ENCODE results near the gene OPN1SW.
A peak's percentile ranks its signal among the peaks of the same experiment; 100 is the strongest.

The OPN1SW gene

GRCh38 chr7:128737867-128738385 is 37.7 kb downstream of the OPN1SW start:
- H2AFZ ChIP-seq (ENCODE audit: low read depth, low read length): no peak overlapping the region
- peak overlapping the region; percentile 94; the same call in 1 of the 2 replicates for H3K4me2 ChIP-seq (ENCODE audit: low read length)
- no peaks in the 10 kb centered on the region for H3K27me3 ChIP-seq (ENCODE audit: low read depth, low read length)
- H3K9ac ChIP-seq (ENCODE audit: low read length): no peak overlapping the region
- peaks cover 40% of the 10 kb centered on the region for H3K4me1 ChIP-seq (ENCODE audit: low read length)
- no peaks in the 10 kb centered on the region for H3K9me3 ChIP-seq (ENCODE audit: insufficient read depth, low read length)
- no peak overlapping the region for H3K27ac ChIP-seq (ENCODE audit: low read length)
- H4K20me1 ChIP-seq (ENCODE audit: insufficient read depth, low read length): peaks cover 30% of the 10 kb centered on the region
- no peak for TF ChIP-seq EZH2phosphoT487 (IDR thresholded peaks at IDR 0.05; ENCODE audit: low read depth)
- no peak for TF ChIP-seq CTCF (IDR thresholded peaks at IDR 0.05; ENCODE audit: low read depth, low read length)
- H3K36me3 ChIP-seq (replicated peaks; ENCODE audit: low read depth, low read length): peaks cover 11% of the 10 kb centered on the region
- no peak overlapping the region for H3K4me3 ChIP-seq (ENCODE audit: low read length)
- peaks cover 38% of the 10 kb centered on the region for H3K79me2 ChIP-seq (ENCODE audit: low read length)

GRCh38 chr7:128737441-128737840 is 38.2 kb downstream of the OPN1SW start:
- Histone ChIP-seq H3K4me3 (ENCODE audit: low read length) (no peak overlapping the region), H3K9ac (ENCODE audit: low read length) (no peak overlapping the region), H3K9me3 (ENCODE audit: insufficient read depth, low read length) (no peaks in the 10 kb centered on the region), H3K79me2 (ENCODE audit: low read length) (peaks cover 33% of the 10 kb centered on the region), H3K27me3 (ENCODE audit: low read depth, low read length) (no peaks in the 10 kb centered on the region), H3K4me1 (ENCODE audit: low read length) (peaks cover 40% of the 10 kb centered on the region), H2AFZ (ENCODE audit: low read depth, low read length) (no peak overlapping the region), H3K36me3 (replicated peaks; ENCODE audit: low read depth, low read length) (peaks cover 11% of the 10 kb centered on the region), H3K4me2 (ENCODE audit: low read length) (no peak overlapping the region), H3K27ac (ENCODE audit: low read length) (no peak overlapping the region), H4K20me1 (ENCODE audit: insufficient read depth, low read length) (peaks cover 26% of the 10 kb centered on the region)
- TF ChIP-seq EZH2phosphoT487 (IDR thresholded peaks at IDR 0.05; ENCODE audit: low read depth) (no peak), CTCF (IDR thresholded peaks at IDR 0.05; ENCODE audit: low read depth, low read length) (no peak)

- H3K4me2 ChIP-seq (ENCODE audit: low read length): peak overlapping the region; percentile 51
- no peak for TF ChIP-seq CTCF (IDR thresholded peaks at IDR 0.05; ENCODE audit: low read depth, low read length)
- TF ChIP-seq EZH2phosphoT487 (IDR thresholded peaks at IDR 0.05; ENCODE audit: low read depth): no peak
- peaks cover 13% of the 10 kb centered on the region for H3K79me2 ChIP-seq (ENCODE audit: low read length)
- H3K4me3 ChIP-seq (ENCODE audit: low read length): peak overlapping the region; percentile 29; the same call in 1 of the 2 replicates
- peaks cover 6% of the 10 kb centered on the region for H4K20me1 ChIP-seq (ENCODE audit: insufficient read depth, low read length)
- peak overlapping the region; percentile 48 for H3K27ac ChIP-seq (ENCODE audit: low read length)
- H3K9ac ChIP-seq (ENCODE audit: low read length): peak overlapping the region; percentile 2; the same call in 1 of the 2 replicates
- no peaks in the 10 kb centered on the region for H3K27me3 ChIP-seq (ENCODE audit: low read depth, low read length)
- H3K9me3 ChIP-seq (ENCODE audit: insufficient read depth, low read length): no peaks in the 10 kb centered on the region
- H2AFZ ChIP-seq (ENCODE audit: low read depth, low read length): peak overlapping the region; percentile 70; the same call in 1 of the 2 replicates
- no peaks in the 10 kb centered on the region for H3K36me3 ChIP-seq (replicated peaks; ENCODE audit: low read depth, low read length)
- peaks cover 29% of the 10 kb centered on the region for H3K4me1 ChIP-seq (ENCODE audit: low read length)
Observed at GRCh38 chr7:128735436-128735835, 40.2 kb downstream of the OPN1SW start.

- no peak overlapping the region for H3K9ac ChIP-seq (ENCODE audit: low read length)
- H3K4me2 ChIP-seq (ENCODE audit: low read length): peak overlapping the region; percentile 51
- no peaks in the 10 kb centered on the region for H3K27me3 ChIP-seq (ENCODE audit: low read depth, low read length)
- no peaks in the 10 kb centered on the region for H3K36me3 ChIP-seq (replicated peaks; ENCODE audit: low read depth, low read length)
- H2AFZ ChIP-seq (ENCODE audit: low read depth, low read length): peak overlapping the region; percentile 70; the same call in 1 of the 2 replicates
- peaks cover 7% of the 10 kb centered on the region for H3K79me2 ChIP-seq (ENCODE audit: low read length)
- H3K9me3 ChIP-seq (ENCODE audit: insufficient read depth, low read length): no peaks in the 10 kb centered on the region
- H3K27ac ChIP-seq (ENCODE audit: low read length): peak overlapping the region; percentile 48
- H3K4me3 ChIP-seq (ENCODE audit: low read length): peak overlapping the region; percentile 0; the same call in 1 of the 2 replicates
- TF ChIP-seq EZH2phosphoT487 (IDR thresholded peaks at IDR 0.05; ENCODE audit: low read depth) (no peak), CTCF (IDR thresholded peaks at IDR 0.05; ENCODE audit: low read depth, low read length) (no peak)
- H4K20me1 ChIP-seq (ENCODE audit: insufficient read depth, low read length): peaks cover under 1% of the 10 kb centered on the region; the same call in 1 of the 2 replicates
- peaks cover 25% of the 10 kb centered on the region for H3K4me1 ChIP-seq (ENCODE audit: low read length)
Observed at GRCh38 chr7:128734890-128735289, 40.7 kb downstream of the OPN1SW start.
